ENCODE measurements around the gene PYGB.

DNA sequence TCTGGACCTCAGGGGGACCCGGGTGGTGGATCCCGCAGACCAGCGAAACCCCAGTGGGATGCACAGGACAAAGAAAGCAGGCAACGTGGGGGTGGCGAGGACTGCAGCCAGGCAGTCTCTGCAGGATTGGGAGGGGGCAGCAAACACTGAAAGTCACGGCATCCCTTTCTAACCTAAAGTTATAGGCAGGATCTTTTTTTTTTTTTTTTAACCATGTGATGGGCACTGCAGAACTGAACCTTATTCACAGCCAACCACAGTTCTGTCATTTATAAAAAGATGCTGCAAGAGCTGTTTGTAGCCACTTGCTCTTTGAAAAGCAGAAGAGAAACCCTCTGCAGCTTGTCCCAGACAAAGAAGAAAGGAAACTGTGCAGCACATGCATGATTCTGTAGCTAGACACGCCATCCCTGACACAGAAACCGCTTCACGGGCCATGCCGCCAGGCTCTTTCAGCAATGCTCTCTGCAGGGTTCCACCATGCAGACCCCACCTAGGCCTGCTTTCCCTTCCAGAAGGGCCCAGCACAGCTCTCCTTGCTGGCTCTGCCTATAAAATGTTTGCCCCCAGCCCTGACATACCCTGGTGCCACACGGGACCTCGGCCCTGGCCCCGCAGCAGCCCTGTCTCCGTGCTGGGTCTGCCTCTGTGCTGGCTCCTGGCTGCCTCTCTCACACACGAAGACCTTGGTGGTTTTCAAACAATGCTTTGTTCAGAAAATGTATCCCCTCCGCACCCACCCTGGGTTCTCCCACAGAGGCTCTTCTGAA is 70.8 kb downstream of the PYGB start:
- TF ChIP-seq, protein P1, sequence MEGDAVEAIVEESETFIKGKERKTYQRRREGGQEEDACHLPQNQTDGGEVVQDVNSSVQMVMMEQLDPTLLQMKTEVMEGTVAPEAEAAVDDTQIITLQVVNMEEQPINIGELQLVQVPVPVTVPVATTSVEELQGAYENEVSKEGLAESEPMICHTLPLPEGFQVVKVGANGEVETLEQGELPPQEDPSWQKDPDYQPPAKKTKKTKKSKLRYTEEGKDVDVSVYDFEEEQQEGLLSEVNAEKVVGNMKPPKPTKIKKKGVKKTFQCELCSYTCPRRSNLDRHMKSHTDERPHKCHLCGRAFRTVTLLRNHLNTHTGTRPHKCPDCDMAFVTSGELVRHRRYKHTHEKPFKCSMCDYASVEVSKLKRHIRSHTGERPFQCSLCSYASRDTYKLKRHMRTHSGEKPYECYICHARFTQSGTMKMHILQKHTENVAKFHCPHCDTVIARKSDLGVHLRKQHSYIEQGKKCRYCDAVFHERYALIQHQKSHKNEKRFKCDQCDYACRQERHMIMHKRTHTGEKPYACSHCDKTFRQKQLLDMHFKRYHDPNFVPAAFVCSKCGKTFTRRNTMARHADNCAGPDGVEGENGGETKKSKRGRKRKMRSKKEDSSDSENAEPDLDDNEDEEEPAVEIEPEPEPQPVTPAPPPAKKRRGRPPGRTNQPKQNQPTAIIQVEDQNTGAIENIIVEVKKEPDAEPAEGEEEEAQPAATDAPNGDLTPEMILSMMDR (conservative IDR thresholded peaks at IDR 0.05; ENCODE audit: low read depth, low read length) = no peak
- no peak for TF ChIP-seq EZH2 (IDR thresholded peaks at IDR 0.05; ENCODE audit: low read length, unreplicated experiment)
- TF ChIP-seq EZH2phosphoT487 (IDR thresholded peaks at IDR 0.05; ENCODE audit: borderline replicate concordance, low read length) = no peak

All from PC-3 (cell line).